Fibroblast of villous mesenchyme (primary cell): Measurements from ENCODE around the gene EVX1. TPM values are rescaled to one million over a fixed set of nuclear protein-coding genes. Genes with fewer than 3 reads are reported as not detected.

Source experiments
- DNase-seq: peaks from one replicate; pipeline ENCODE4 v3.0.0-alpha.2; 2010; ENCODE audit warnings: low read depth
- H3K4me3 ChIP-seq: 2 replicates; pipeline ENCODE4 v1.5.1; 2011; ENCODE audit warnings: low read depth, mild to moderate bottlenecking, low read length
- total RNA-seq: library from RNA; depleted of rRNA; stranded (reverse); fragments of >200 nt; gene quantifications from 2 replicates; pipeline ENCODE4 v1.2.3, GENCODE V29; 2012
- TF ChIP-seq, protein P1 (sequence below): IDR thresholded peaks from 2 replicates; pipeline ENCODE4 v1.5.1; 2012; ENCODE audit warnings: low read depth, mild to moderate bottlenecking, low read length; ENCODE audit not compliant: insufficient read depth

Gene EVX1
- total RNA-seq, 1 donor: not detected

DNA sequence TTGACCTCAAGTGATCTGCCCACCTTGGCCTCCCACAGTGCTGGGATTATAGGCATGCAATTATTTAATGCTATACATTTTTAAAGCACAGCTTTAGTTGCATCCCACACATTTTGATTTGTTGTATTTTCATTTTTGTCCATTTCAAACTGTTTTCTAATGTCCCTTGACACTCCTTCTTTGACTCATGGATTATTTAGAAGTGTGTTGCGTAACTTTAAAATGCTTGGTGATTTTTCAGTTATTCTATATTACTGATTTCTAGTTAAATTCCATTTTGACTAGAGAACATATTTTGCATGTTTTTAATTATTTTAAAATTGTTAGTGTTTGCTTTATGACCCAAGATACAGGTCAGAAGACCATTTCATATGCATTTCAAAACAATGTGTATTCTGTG is 28.8 kb downstream of the EVX1 start:
- TF ChIP-seq, protein P1, sequence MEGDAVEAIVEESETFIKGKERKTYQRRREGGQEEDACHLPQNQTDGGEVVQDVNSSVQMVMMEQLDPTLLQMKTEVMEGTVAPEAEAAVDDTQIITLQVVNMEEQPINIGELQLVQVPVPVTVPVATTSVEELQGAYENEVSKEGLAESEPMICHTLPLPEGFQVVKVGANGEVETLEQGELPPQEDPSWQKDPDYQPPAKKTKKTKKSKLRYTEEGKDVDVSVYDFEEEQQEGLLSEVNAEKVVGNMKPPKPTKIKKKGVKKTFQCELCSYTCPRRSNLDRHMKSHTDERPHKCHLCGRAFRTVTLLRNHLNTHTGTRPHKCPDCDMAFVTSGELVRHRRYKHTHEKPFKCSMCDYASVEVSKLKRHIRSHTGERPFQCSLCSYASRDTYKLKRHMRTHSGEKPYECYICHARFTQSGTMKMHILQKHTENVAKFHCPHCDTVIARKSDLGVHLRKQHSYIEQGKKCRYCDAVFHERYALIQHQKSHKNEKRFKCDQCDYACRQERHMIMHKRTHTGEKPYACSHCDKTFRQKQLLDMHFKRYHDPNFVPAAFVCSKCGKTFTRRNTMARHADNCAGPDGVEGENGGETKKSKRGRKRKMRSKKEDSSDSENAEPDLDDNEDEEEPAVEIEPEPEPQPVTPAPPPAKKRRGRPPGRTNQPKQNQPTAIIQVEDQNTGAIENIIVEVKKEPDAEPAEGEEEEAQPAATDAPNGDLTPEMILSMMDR: no peak
- no peak for DNase-seq
- no peak overlapping the region for H3K4me3 ChIP-seq

DNA sequence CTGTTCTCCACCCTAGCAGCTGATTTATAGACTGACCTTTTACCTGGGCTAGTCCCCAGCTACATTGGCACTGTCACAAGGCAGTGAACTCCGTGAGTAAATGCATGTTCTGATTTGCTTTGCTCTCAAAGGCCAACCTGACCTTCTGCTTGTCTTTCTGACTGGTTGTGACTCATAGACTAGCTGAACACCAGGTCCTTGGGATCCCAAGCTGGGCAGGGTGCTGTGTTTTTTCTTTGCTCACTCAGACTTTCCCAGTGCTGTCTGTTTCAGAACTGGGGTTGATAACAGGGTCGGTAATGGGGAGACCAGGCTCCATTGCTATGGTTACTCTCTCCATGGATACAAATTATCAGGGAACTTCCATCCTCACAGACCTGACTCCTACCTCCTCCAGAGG is 35.0 kb downstream of the EVX1 start:
- TF ChIP-seq, protein P1: no peak
- DNase-seq: peak; percentile 14
- no peak overlapping the region for H3K4me3 ChIP-seq

DNA sequence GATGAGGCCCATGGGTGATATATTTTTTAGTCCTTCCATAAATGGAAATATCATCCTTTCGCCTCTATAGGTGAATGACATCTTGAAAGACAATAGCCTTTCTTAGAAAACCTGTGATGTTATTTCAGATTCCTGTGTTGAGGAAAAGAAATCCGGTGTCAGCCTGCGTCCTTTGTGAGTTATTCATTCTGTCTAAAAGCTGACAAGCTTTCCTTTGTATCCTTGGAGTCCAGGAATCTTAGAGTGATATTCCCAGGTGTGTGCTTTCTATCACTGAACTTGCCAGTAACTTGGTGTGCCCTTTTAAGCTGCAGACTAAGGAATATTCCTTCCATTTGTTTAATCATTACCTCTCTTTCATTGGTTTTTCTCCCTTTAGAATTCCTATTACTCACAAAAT is 41.0 kb downstream of the EVX1 start:
- no peak for DNase-seq
- TF ChIP-seq, protein P1: no peak
- no peak overlapping the region for H3K4me3 ChIP-seq

DNA sequence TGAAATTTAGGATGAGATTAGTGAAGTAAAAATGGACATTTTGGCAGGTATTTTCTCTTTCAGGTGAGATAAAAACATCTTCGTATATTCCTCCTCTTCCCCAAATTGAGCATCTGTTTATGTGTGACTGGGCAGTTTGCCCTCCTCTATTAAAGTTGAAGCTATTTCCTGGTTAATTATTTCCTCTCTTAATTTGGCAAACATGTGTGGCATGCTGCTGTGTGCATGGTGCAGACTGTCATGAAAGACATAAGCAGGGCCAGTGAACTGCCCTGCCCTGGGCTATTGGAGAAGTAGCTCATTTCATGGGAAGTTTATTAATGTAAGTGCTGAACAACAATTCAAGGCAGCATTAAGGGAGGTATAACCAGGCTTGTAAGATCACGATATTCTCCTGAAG is 52.6 kb downstream of the EVX1 start:
- no peak for DNase-seq
- TF ChIP-seq, protein P1: no peak
- no peak overlapping the region for H3K4me3 ChIP-seq

DNA sequence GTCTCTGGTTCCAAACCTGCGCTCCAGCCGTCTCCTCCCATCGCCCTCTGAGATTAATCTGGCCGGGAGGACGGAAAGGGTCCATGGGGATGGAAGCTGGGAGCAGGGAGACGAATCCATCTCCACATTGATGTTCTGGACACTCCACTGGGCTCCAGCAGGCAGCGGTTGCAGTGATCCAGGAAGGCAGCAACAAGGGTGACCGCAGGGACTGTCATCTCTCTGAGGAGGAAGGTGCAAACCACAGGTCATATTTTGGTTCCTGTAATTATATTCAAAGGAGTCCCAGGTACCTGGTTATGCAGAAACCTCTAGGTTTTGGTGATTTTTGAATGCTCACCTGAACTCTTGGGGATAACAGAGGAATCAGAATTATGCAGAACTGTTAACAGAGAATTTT is 54.8 kb downstream of the EVX1 start:
- DNase-seq: no peak
- H3K4me3 ChIP-seq: no peak overlapping the region
- TF ChIP-seq, protein P1: no peak

Other genes with a start within 250 kb of the EVX1 start
- gene HOXA1, start 146.8 kb upstream of the EVX1 start, total RNA-seq: 0.32 and 0.43 TPM in 2 replicates
- 0.64 and 0.86 TPM in 2 replicates for gene HOXA2, start 140.1 kb upstream of the EVX1 start, total RNA-seq
- gene HOXA4, start 112.0 kb upstream of the EVX1 start, total RNA-seq: 0.97 and 1.3 TPM in 2 replicates
- 7.4 and 10.8 TPM in 2 replicates for gene HOXA5, start 99.1 kb upstream of the EVX1 start, total RNA-seq
- 10.6 and 11.2 TPM in 2 replicates for gene HOXA6, start 95.0 kb upstream of the EVX1 start, total RNA-seq
- 9.3 and 11.7 TPM in 2 replicates for gene HOXA3, start 90.2 kb upstream of the EVX1 start, total RNA-seq
- 2.2 and 2.3 TPM in 2 replicates for gene HOXA7, start 86.1 kb upstream of the EVX1 start, total RNA-seq
- gene HOXA9, start 77.3 kb upstream of the EVX1 start, total RNA-seq: 17.1 and 20.3 TPM in 2 replicates
- gene HOXA10, start 68.5 kb upstream of the EVX1 start, total RNA-seq: 39.0 and 47.1 TPM in 2 replicates
- gene HOXA11, start 57.6 kb upstream of the EVX1 start, total RNA-seq: 41.9 and 47.1 TPM in 2 replicates
- gene HOXA13, start 42.7 kb upstream of the EVX1 start, total RNA-seq: 1.3 and 2.6 TPM in 2 replicates